Measurements from ENCODE around the gene FRRS1.

Gene FRRS1

DNA sequence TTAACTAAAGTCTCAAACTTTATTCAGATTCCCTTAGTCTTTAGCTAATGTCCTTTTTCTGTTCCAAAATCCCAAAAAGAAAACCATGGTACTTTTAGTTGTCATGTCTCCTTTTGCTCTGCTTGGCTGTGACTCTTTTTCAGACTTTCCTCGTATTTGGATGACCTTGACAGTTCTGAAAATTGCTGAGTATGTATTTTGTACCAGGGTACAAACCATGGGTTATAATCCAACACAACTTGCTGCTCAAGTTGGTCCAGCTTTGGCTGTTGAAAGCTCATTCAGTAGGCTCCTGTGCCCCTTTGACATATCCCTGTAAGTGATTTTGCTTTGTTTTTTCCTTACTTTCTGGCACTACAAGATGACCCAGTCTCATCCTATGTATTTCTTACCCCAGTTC lies 68.9 kb downstream of the FRRS1 start:
- Histone ChIP-seq H3K9me3 (ENCODE audit: control insufficient read depth, insufficient read depth, low read length) (no peaks in the 10 kb centered on the region), H3K4me1 (ENCODE audit: insufficient read depth, low read length) (no peaks in the 10 kb centered on the region), H3K9ac (ENCODE audit: low read depth, low read length) (no peak overlapping the region), H3K36me3 (ENCODE audit: insufficient read depth, low read length) (no peaks in the 10 kb centered on the region)

DNA sequence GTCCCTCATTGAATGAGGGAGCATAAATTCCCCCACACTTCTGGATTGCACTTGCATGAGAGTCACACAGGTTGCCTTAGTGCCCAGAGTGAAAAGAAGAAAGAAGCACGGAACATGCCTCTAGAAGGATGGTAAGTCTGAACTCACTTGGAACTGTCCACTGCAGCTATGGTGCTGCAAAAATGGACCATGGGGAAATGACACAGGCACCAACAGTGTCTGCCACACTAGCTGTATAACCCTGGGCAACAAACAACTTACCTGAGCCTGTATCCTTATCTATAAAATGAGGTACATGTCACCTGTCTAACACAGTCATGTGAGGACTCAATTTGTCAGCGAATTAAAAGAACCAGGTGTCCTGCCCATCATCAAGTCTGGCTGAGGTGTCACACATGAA lies 69.8 kb downstream of the FRRS1 start:
- Histone ChIP-seq H3K4me1 (ENCODE audit: insufficient read depth, low read length) (no peaks in the 10 kb centered on the region), H3K9ac (ENCODE audit: low read depth, low read length) (no peak overlapping the region), H3K9me3 (ENCODE audit: control insufficient read depth, insufficient read depth, low read length) (no peaks in the 10 kb centered on the region), H3K36me3 (ENCODE audit: insufficient read depth, low read length) (no peaks in the 10 kb centered on the region)

DNA sequence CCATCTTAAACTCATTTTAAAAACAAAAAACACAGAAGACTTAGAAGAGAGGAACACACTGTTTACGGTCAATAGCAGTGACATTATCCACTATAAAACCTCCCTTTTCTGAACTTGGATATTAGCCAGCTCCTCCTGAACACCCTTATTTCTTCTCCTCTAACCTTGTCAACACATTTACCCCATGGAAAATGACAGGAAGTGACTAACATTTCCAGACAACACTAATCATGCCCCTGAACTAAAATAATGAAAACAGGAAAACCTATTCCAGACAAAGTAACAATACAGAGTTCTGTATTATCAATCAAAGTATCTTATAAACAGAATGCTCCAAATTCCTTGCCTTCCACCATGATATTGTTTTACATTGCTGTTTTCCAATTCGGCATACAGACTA lies 75.3 kb downstream of the FRRS1 start:
- H3K4me1 ChIP-seq (ENCODE audit: insufficient read depth, low read length) = no peaks in the 10 kb centered on the region
- H3K9me3 ChIP-seq (ENCODE audit: control insufficient read depth, insufficient read depth, low read length) = no peaks in the 10 kb centered on the region
- H3K9ac ChIP-seq (ENCODE audit: low read depth, low read length) = no peak overlapping the region
- no peaks in the 10 kb centered on the region for H3K36me3 ChIP-seq (ENCODE audit: insufficient read depth, low read length)

DNA sequence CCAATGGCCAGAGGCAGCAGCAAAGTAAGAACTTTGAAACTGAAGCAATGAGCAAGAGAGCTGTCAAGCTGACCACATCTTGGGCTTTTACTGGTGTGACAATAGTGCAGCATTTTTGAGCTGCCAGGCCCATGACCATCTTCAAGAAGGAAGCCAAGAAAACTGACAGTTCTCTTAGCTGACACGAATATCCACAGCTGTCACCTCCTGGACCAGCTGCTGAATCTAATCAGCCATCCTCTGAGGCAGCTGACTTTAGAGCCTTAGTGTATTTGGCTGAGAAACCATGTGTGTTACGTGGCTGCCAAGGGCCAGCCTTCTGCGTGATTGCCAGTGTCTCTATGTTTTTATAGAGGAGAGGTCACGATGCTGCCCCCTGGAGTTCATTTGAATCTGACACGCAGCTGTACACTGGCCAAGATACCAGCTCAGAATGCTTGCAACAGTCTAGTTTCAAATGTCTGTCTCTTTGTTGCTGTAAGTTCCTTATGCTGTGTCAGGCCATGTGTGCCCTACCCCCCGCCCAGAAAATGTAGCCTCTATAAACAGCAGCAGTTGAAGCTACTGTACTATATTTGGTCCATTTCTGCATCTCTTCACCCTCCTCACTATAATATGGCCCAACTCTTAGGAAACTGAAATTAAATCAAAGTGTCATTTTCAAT lies 80.8 kb downstream of the FRRS1 start:
- Histone ChIP-seq H3K9me3 (ENCODE audit: control insufficient read depth, insufficient read depth, low read length) (no peaks in the 10 kb centered on the region), H3K9ac (ENCODE audit: low read depth, low read length) (no peak overlapping the region), H3K36me3 (ENCODE audit: insufficient read depth, low read length) (no peaks in the 10 kb centered on the region), H3K4me1 (ENCODE audit: insufficient read depth, low read length) (peaks cover 10% of the 10 kb centered on the region)

DNA sequence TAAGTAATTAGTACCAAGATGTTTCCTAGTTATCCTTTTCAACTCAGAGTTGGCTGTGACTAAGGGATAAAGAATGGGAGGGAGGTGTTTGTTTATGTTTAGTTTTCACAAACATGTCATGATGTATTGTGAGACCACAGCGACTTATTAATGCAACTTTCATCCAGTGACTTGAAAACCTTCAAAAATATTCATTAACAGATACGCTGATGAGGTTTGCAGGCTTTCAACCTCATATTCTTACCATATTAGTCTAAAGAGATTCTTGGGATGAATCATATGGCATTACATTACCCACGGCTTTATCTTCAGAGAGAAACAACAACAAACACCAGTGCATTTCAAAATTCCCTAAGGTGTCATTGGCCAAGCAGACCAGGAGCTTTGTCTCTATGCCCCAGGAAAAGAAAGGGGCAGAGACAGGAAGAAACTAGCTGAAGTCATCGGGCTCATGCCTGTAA lies 84.1 kb downstream of the FRRS1 start:
- H3K9ac ChIP-seq (ENCODE audit: low read depth, low read length) = no peak overlapping the region
- no peaks in the 10 kb centered on the region for H3K9me3 ChIP-seq (ENCODE audit: control insufficient read depth, insufficient read depth, low read length)
- no peaks in the 10 kb centered on the region for H3K36me3 ChIP-seq (ENCODE audit: insufficient read depth, low read length)
- peaks cover 10% of the 10 kb centered on the region for H3K4me1 ChIP-seq (ENCODE audit: insufficient read depth, low read length)

DNA sequence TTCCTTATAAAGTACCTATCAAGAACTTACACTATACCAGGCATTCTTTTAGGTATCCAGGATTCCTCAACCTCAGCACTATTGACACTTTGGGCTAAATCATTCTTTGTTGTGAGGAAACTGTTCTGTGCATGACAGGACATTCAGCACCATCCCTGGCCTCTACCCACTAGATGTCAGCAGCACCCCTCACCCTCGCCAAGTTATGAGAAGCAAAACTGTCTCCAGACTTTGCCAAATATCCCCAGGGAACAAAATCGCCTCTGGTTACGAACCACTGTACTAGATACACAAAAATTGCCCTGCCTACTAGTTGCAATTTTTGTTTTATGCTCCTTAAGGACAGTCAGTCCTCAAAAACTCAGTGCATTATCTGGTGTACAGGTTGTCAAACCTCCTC lies 84.9 kb downstream of the FRRS1 start:
- no peak overlapping the region for H3K9ac ChIP-seq (ENCODE audit: low read depth, low read length)
- H3K36me3 ChIP-seq (ENCODE audit: insufficient read depth, low read length) = no peaks in the 10 kb centered on the region
- H3K4me1 ChIP-seq (ENCODE audit: insufficient read depth, low read length) = peaks cover 10% of the 10 kb centered on the region
- no peaks in the 10 kb centered on the region for H3K9me3 ChIP-seq (ENCODE audit: control insufficient read depth, insufficient read depth, low read length)

DNA sequence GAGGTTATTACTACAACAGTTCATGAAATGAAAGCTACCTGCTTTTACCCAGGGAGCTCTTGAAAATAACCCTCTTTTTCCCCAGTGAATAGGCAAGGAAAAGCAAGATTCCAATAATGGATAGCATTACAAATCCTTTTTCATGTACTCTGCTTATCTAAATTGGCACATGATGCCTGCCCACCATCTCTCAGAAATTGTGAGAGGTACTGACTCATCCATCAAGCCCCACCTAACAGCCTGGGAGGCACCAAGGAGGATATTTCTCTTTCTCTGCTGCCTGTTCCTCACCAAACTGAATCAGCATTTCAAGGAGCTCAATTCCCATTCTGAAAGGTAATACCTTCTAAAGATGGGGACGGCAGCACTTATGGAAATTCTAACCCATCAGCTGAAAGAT lies 86.2 kb downstream of the FRRS1 start:
- Histone ChIP-seq H3K9me3 (ENCODE audit: control insufficient read depth, insufficient read depth, low read length) (no peaks in the 10 kb centered on the region), H3K4me1 (ENCODE audit: insufficient read depth, low read length) (peaks cover 10% of the 10 kb centered on the region), H3K9ac (ENCODE audit: low read depth, low read length) (no peak overlapping the region), H3K36me3 (ENCODE audit: insufficient read depth, low read length) (no peaks in the 10 kb centered on the region)

DNA sequence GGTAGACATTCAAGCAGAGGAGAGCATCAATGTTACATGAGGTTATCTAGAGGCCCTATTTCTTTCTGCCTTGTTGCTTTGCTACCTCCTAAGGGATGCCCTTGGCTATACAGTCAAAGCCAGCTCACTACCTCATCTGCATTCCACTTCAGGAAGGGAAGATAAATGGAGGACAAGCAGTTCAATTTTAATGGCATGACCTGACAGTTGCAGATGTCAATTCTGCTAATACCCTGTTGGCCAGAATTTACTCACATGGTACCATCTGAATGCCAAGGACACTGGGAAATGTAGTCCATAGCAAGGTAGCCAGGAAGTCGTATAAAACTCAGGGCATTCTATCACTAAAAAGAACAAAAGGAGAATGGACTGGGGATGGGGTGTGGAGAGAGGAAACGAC lies 89.0 kb downstream of the FRRS1 start:
- H3K4me1 ChIP-seq (ENCODE audit: insufficient read depth, low read length) = peaks cover 5% of the 10 kb centered on the region
- H3K36me3 ChIP-seq (ENCODE audit: insufficient read depth, low read length) = no peaks in the 10 kb centered on the region
- no peaks in the 10 kb centered on the region for H3K9me3 ChIP-seq (ENCODE audit: control insufficient read depth, insufficient read depth, low read length)
- H3K9ac ChIP-seq (ENCODE audit: low read depth, low read length) = no peak overlapping the region

DNA sequence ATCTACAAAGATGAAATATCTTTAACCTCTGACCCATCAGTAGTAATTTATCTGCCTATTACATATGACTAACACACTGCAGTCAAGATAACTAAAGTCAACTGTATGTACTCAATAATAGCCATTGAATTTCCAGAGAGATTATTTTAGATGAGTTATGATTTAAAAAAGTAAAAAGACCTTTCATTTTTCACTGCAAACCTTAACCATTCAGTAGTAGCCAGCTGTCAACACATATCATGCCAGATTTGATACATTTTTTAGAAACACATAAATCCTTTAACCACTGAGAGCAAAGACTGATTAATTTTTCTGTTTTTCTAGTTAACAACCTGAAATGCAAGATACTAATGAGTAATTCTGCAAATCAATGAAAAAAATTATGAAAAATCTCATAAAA lies 89.6 kb downstream of the FRRS1 start:
- no peaks in the 10 kb centered on the region for H3K9me3 ChIP-seq (ENCODE audit: control insufficient read depth, insufficient read depth, low read length)
- peaks cover 5% of the 10 kb centered on the region for H3K4me1 ChIP-seq (ENCODE audit: insufficient read depth, low read length)
- H3K36me3 ChIP-seq (ENCODE audit: insufficient read depth, low read length) = no peaks in the 10 kb centered on the region
- H3K9ac ChIP-seq (ENCODE audit: low read depth, low read length) = no peak overlapping the region

DNA sequence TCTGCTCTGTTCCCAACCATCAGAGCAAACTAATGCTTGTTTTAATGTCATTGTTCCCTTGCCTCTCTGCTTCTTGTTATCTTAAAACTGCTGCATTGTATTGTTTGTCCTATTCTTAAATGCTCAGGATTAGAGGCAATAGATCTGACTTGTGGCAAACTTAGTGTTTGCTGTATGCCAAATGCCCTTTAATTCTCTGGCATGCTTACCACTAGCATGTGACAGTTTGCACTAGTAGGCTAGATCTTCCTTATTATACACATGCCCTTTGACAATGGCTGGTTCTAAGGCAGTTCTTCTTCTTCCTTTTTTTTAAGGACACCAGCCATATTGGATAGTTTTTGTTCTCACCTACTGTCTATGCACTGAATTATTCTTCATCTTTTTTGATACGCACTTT lies 90.4 kb downstream of the FRRS1 start:
- Histone ChIP-seq H3K9ac (ENCODE audit: low read depth, low read length) (no peak overlapping the region), H3K36me3 (ENCODE audit: insufficient read depth, low read length) (no peaks in the 10 kb centered on the region), H3K4me1 (ENCODE audit: insufficient read depth, low read length) (no peaks in the 10 kb centered on the region), H3K9me3 (ENCODE audit: control insufficient read depth, insufficient read depth, low read length) (no peaks in the 10 kb centered on the region)

DNA sequence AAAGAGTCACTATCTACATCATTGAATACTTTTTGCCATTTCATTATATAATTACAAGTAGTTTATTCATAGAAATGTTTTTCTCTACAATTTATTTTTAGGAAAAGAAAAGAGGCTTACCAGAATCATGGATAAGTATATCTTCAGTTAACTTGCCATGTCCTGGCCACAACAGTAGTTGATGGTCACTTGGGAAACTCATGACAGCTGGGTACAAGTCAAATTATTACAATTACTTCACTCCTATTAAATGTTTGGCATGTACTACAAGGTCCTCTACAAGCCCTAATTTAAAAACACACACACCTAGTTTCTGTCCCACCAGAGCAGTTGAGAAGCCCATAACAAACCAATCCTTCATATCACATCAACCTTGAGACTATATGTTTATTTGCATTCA lies 91.1 kb downstream of the FRRS1 start:
- H3K9ac ChIP-seq (ENCODE audit: low read depth, low read length) = no peak overlapping the region
- H3K9me3 ChIP-seq (ENCODE audit: control insufficient read depth, insufficient read depth, low read length) = no peaks in the 10 kb centered on the region
- H3K4me1 ChIP-seq (ENCODE audit: insufficient read depth, low read length) = no peaks in the 10 kb centered on the region
- no peaks in the 10 kb centered on the region for H3K36me3 ChIP-seq (ENCODE audit: insufficient read depth, low read length)

DNA sequence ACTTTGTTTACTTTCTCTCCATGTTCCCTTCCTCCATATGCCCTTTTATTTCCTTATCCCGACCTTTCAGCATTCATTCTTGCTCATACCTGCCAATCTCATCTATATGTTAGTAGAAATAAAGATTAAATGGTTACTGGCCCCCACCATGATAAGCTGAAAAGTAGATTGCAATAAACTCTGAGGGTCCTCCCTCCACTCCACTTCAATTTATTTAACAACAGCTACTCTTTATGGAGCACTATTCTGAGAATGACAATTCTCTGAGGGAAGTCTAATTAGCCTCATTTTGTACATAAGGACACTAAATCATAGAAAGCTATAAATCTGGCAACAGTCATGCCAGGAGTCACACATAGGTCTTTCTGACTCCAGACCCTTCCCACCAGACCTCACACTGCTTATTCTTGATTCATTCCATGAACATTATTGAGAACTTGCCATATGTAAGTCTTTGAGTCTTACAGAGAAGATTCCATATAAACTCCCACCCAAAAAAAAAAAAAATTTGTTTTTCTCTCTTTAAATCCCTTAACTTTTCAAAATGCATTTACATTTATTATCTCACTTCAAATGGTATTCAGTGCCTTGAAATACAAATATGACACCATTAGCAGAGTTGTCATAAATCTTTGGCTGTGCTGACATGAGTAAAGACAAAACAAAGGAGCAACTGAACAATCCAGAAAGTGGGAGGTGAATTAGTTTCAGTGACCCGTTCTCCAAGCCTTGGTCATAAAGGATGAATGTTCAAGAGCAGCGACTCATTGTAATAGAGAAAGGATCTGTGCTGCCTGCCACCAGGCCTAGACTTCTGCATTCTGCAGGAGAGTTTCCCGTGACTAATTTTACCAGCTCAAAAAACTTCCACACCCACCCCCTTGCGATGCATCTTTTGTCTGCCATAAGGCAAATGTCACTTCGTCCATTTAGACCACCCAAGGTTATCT lies 92.0 kb downstream of the FRRS1 start:
- no peak overlapping the region for H3K9ac ChIP-seq (ENCODE audit: low read depth, low read length)
- H3K9me3 ChIP-seq (ENCODE audit: control insufficient read depth, insufficient read depth, low read length) = no peaks in the 10 kb centered on the region
- no peaks in the 10 kb centered on the region for H3K4me1 ChIP-seq (ENCODE audit: insufficient read depth, low read length)
- H3K36me3 ChIP-seq (ENCODE audit: insufficient read depth, low read length) = no peaks in the 10 kb centered on the region

DNA sequence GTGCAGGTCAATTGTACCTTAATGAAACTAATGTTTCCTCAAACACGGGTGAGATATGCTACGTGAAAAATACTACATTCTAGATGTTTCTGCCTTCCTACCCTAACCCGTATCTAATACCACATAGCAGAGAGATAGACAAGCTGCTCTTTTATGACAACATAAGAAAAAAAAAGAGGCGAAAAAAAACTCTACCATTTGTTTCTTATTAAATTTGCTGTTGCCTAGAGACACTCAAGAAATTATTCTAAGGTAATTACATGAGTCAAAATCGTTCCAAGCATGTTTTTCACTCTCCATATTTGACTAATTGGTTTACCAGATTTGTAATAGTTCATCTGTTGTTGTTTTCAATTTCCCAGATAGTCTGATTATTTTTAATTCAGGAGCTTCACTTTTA lies 93.1 kb downstream of the FRRS1 start:
- Histone ChIP-seq H3K9ac (ENCODE audit: low read depth, low read length) (no peak overlapping the region), H3K9me3 (ENCODE audit: control insufficient read depth, insufficient read depth, low read length) (no peaks in the 10 kb centered on the region), H3K4me1 (ENCODE audit: insufficient read depth, low read length) (no peaks in the 10 kb centered on the region), H3K36me3 (ENCODE audit: insufficient read depth, low read length) (no peaks in the 10 kb centered on the region)

DNA sequence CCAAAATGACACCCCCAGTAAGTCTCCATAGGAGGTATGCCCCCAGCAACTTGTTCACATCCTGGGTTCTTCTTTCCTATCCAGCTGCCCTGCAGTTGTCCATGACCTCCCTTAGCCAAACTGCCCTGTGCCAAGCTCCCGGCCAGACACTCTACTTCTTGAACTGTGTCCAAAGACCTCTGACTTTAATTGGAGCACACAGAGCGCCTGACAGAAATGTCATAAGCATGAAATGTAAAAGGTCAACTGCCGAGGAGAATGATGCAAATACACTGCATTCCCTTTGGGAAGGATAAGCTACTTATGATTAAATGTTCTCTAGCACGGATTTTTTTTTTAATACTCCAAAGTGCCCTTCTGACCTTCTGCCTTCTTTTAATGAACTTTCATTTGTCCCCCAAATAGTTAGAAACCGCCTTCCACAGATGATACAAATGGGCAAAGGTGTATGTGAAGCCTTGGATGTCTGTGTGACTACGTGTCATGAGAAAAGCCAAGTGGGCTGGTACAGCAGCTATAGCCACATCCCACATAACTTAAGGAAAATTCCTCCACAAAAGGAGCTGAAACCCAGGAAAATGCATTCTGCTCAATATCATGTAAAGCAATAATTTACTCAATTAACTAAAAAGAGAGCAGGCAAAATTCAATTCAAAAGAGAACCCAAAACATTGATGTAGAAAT lies 93.8 kb downstream of the FRRS1 start:
- no peaks in the 10 kb centered on the region for H3K36me3 ChIP-seq (ENCODE audit: insufficient read depth, low read length)
- no peak overlapping the region for H3K9ac ChIP-seq (ENCODE audit: low read depth, low read length)
- no peaks in the 10 kb centered on the region for H3K9me3 ChIP-seq (ENCODE audit: control insufficient read depth, insufficient read depth, low read length)
- no peaks in the 10 kb centered on the region for H3K4me1 ChIP-seq (ENCODE audit: insufficient read depth, low read length)
